LNCAP (cell line): ENCODE data around the gene CCDC28B.

Source experiments
- CTCF ChIP-seq: fragments of 450-650 bp; IDR thresholded peaks from 2 replicates; pipeline ENCODE4 v1.5.1; 2017; ENCODE audit warnings: mild to moderate bottlenecking

The CCDC28B gene

DNA sequence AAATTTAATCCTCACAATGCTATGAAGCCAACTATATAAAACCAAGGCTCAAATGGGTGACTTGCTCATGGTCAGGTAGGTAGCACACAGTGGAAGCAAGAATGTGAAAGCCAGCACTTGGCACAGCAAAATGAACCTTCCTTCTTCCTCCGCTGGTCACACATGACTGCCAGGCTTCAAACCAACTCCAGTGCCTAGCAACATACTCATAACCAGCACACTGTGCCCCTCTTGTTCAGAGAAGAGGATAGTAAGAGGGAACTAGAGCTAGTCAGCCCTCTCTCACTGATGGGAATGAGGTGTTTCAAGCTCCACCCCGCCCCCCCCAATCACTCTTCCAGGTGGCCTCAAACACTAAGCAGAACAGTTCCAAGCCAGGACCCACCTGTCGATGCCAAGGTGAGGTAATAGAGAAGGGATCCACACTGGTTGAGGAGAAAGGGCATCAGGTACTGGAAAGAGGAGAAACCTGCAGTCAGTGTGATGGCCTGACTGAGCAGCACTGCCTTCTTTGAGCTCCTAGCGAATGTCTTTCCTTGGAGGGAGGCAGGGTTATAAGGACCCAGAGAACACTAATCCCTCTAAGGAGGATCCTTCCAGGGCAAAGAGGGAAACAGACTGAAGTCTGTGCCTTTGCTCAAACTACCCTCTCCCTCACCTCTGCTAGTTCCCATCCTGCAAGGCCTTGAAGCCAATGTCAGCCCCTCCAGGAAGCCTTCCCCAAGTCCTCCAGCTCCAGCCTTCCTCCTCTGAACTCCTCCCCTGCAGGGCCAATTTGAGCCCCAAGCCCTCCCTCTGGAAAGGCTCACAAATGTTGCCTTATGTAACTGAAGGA lies 20.6 kb downstream of the CCDC28B start:
- no peak for TF ChIP-seq CTCF

GRCh38 chr1:32221581-32221979 lies 21.2 kb downstream of the CCDC28B start:
- TF ChIP-seq CTCF: no peak

- TF ChIP-seq CTCF: no peak
These were observed 21.8 kb downstream of the CCDC28B start, which contains the start of the genes EIF3I and TMEM234 for GRCh38 chr1:32221980-32222755. EIF3I (plus strand) TSS chr1:32222407; CDS start chr1:32222442, 35 bp downstream. TMEM234 (minus strand) TSS chr1:32222353; CDS start chr1:32222322, 31 bp downstream.

- TF ChIP-seq CTCF: no peak; the same call in 1 of the 2 replicates
These were observed 23.3 kb downstream of the CCDC28B start for GRCh38 chr1:32223683-32224082.

DNA sequence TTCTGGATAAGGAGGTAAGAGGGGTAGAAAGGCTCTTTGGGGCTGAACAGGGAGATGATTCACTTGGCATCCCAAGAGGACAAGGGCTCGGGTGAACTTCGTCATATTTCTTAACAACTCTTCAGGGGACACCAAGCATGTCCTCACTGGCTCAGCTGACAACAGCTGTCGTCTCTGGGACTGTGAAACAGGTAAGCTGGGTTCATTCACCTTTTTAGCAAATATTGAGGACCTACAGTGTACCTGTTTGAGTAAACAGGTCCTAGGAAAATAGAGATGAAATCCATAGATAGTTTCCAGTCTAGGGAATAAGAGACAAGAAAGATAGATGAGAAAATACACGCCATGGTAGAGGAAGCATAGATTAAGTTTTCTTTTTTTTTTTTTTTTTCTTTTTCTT lies 23.9 kb downstream of the CCDC28B start:
- TF ChIP-seq CTCF: no peak

DNA sequence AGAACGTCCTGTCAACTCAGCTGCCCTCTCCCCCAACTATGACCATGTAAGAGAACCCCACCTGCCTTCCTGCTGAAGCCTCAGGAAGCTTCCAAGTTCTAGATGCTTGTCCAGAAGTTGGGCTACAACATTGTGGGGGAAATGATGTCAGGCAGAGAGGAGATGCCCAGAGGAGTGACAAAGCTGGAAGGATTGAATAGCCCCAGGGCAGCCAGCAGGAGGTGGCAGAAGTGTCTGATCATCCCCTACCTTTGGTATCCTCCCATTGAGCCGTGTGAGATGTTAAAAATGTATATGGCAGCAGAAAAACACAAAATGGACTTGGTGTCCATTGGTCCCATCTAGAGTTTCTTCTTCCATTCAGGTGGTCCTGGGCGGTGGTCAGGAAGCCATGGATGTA lies 28.4 kb downstream of the CCDC28B start:
- TF ChIP-seq CTCF: no peak

GRCh38 chr1:32231843-32232432 lies 31.5 kb downstream of the CCDC28B start:
- no peak for TF ChIP-seq CTCF
